ENCODE measurements around the gene CPB2.

- TF ChIP-seq REST (IDR thresholded peaks at IDR 0.05) = no peak
- TF ChIP-seq, protein P1, sequence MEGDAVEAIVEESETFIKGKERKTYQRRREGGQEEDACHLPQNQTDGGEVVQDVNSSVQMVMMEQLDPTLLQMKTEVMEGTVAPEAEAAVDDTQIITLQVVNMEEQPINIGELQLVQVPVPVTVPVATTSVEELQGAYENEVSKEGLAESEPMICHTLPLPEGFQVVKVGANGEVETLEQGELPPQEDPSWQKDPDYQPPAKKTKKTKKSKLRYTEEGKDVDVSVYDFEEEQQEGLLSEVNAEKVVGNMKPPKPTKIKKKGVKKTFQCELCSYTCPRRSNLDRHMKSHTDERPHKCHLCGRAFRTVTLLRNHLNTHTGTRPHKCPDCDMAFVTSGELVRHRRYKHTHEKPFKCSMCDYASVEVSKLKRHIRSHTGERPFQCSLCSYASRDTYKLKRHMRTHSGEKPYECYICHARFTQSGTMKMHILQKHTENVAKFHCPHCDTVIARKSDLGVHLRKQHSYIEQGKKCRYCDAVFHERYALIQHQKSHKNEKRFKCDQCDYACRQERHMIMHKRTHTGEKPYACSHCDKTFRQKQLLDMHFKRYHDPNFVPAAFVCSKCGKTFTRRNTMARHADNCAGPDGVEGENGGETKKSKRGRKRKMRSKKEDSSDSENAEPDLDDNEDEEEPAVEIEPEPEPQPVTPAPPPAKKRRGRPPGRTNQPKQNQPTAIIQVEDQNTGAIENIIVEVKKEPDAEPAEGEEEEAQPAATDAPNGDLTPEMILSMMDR (IDR thresholded peaks at IDR 0.05; ENCODE audit: low read depth, low read length, missing input control) = no peak
- TF ChIP-seq GABPA (IDR thresholded peaks at IDR 0.05 in 1 of 2, conservative IDR thresholded peaks at IDR 0.05 in 1 of 2) = no peak
- TF ChIP-seq YY1 (IDR thresholded peaks at IDR 0.05) = no peak
- no peak for TF ChIP-seq EGR1 (IDR thresholded peaks at IDR 0.05; ENCODE audit: low read depth in 2 of 2)
- TF ChIP-seq HNF4A (conservative IDR thresholded peaks at IDR 0.05) = no peak
- TF ChIP-seq, protein P2, sequence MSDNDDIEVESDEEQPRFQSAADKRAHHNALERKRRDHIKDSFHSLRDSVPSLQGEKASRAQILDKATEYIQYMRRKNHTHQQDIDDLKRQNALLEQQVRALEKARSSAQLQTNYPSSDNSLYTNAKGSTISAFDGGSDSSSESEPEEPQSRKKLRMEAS (IDR thresholded peaks at IDR 0.05) = no peak
- no peak for TF ChIP-seq RAD21 (IDR thresholded peaks at IDR 0.05)
- TF ChIP-seq, protein P3, sequence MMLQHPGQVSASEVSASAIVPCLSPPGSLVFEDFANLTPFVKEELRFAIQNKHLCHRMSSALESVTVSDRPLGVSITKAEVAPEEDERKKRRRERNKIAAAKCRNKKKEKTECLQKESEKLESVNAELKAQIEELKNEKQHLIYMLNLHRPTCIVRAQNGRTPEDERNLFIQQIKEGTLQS (IDR thresholded peaks at IDR 0.05) = no peak
- no peak for TF ChIP-seq RXRA (IDR thresholded peaks at IDR 0.05)
Observed at GRCh38 chr13:46154136-46154801, 49.4 kb upstream of the CPB2 start.

Measured in liver (tissue), 3 donors.